GM18526 (cell line): ENCODE data around the gene ASPHD2.

ENCODE experiments used
- POLR2A ChIP-seq: IDR thresholded peaks from 3 replicates; pipeline ENCODE4 v1.6.1; 2011; ENCODE audit not compliant: insufficient read length; ENCODE audit errors: extremely low read depth

ASPHD2 gene

DNA sequence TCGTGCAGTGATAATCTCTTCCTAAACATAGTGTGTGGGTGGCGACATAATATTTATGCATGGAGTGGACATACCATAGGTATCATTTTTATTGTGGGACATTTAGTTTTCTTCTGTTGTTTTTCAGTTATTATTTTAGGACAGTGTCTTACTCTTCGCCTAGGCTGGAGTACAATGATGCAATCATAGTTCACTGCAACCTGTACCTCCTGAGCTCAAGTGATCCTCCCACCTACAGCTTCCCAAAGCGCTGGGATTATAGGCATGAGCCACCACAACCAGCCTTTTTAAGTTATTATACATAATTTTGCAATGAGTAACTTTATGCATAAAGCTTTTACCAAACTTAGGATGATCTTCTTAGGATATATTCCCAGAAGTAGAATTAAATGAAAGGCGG, 57.3 kb downstream of the ASPHD2 start:
- TF ChIP-seq POLR2A: no peak

GRCh38 chr22:26487996-26488395, 58.9 kb downstream of the ASPHD2 start:
- TF ChIP-seq POLR2A: no peak

- TF ChIP-seq POLR2A: no peak
Measured at GRCh38 chr22:26489447-26490036, 60.5 kb downstream of the ASPHD2 start.

- TF ChIP-seq POLR2A: no peak
Measured at GRCh38 chr22:26492220-26492619, 63.2 kb downstream of the ASPHD2 start.

GRCh38 chr22:26494506-26494905, 65.4 kb downstream of the ASPHD2 start:
- TF ChIP-seq POLR2A: no peak
